GM12878 (cell line): ENCODE measurements around the gene UMPS. TPM values are rescaled to one million over a fixed set of nuclear protein-coding genes. Genes with fewer than 3 reads are reported as not detected.

Experiments
- CHD1 ChIP-seq: IDR thresholded peaks from 2 replicates; pipeline ENCODE4 v1.6.1; 2012; ENCODE audit warnings: low read depth, low read length, improper control_type of control experiment
- E2F8 ChIP-seq: fragments of 450-650 bp; IDR thresholded peaks from 2 replicates; pipeline ENCODE4 v1.6.1; 2018; ENCODE audit warnings: mild to moderate bottlenecking, low read depth, moderate library complexity; ENCODE audit not compliant: partially characterized antibody
- ZBTB40 ChIP-seq: fragments of 450-650 bp; IDR thresholded peaks from 2 replicates; pipeline ENCODE4 v1.6.1; 2016; ENCODE audit warnings: mild to moderate bottlenecking, moderate library complexity, borderline replicate concordance
- polyA plus RNA-seq, 11 experiments: library from polyadenylated mRNA; depleted of rRNA in 4 of 11; unstranded in 6 of 11; stranded (reverse) in 5 of 11; fragments of >200 nt; fragmentation: Nextera tagmentation in 4 of 11; fragmentation: Illumina TruSeq in 1 of 11; extraction: Ambion mirVana in 4 of 11; extraction: Trizol in 1 of 11; gene quantifications; 1 replicate in 1 of 11; 2 replicates in 10 of 11; pipeline versions ENCODE4 v1.2.1 to v1.2.3, GENCODE V29; 2011 to 2016; ENCODE audit warnings: inconsistent platforms in 2 of 11, missing spikeins in 2 of 11, low read depth in 1 of 11
- total RNA-seq, 4 experiments: library from RNA; depleted of rRNA in 3 of 4; stranded (reverse); fragments of >200 nt in 3 of 4; fragmentation: Illumina TruSeq in 1 of 4; extraction: Trizol in 1 of 4; gene quantifications; 2 replicates each; pipeline versions ENCODE4 v1.2.1 to v1.2.3, GENCODE V29; 2013 to 2021

UMPS gene
- total and polyA plus RNA-seq, 10 of the 15 experiments (the other 5 are each of a cell fraction or from before 2014, with no cell fraction given): 30.6 to 82.8 (median 49.5) TPM

- no peak for TF ChIP-seq ZBTB40
- no peak for TF ChIP-seq E2F8
- TF ChIP-seq CHD1: no peak
Observed at GRCh38 chr3:124784686-124785382, 54.6 kb downstream of the UMPS start (continued).
